Common myeloid progenitor, CD34-positive (primary cell): ENCODE results near the gene KCNG2.

Experiments
- CTCF ChIA-PET: fragments of 350-600 bp; sonication (Branson Sonifier 250); formaldehyde crosslinking; loops from one replicate; lab custom pipeline; 2021; ENCODE audit warnings: antibody characterized with exemption; lab: Charles Lee
- POLR2A ChIA-PET: fragments of 350-600 bp; sonication (Branson Sonifier 250); formaldehyde crosslinking; loops from one replicate; lab custom pipeline; 2021; ENCODE audit warnings: antibody characterized with exemption; lab: Charles Lee
- DNase-seq, 3 donors: peaks; one replicate each; pipeline versions ENCODE4 v3.0.0 to v3.0.0-alpha.2; 2013
- H3K27ac ChIP-seq, 2 experiments: 1 replicate in 1 of 2; 2 replicates in 1 of 2; pipeline ENCODE4 v1.7.0; 2013; ENCODE audit warnings: inconsistent platforms in 2 of 2, low read length in 2 of 2, mild to moderate bottlenecking in 2 of 2, low read depth in 1 of 2, moderate library complexity in 1 of 2; ENCODE audit not compliant: severe bottlenecking in 2 of 2, insufficient read depth in 1 of 2, poor library complexity in 1 of 2
- H3K27me3 ChIP-seq, 5 experiments: replicated peaks in 2 of 5; 1 replicate in 3 of 5; 2 replicates in 2 of 5; pipeline versions ENCODE4 v1.6.1 to v1.7.0; 2013; ENCODE audit warnings: low read length in 4 of 5, mild to moderate bottlenecking in 2 of 5, moderate library complexity in 2 of 5, inconsistent platforms in 1 of 5; ENCODE audit not compliant: insufficient read depth in 5 of 5, control insufficient read depth in 4 of 5
- H3K36me3 ChIP-seq, 4 experiments: 1 replicate in 2 of 4; 2 replicates in 2 of 4; pipeline versions ENCODE4 v1.6.1 to v1.7.0; 2013; ENCODE audit warnings: low read length in 3 of 4, control low read depth in 1 of 4, mild to moderate bottlenecking in 1 of 4; ENCODE audit not compliant: control insufficient read depth in 4 of 4, insufficient read depth in 4 of 4
- H3K4me1 ChIP-seq, 4 experiments: 1 replicate in 3 of 4; 2 replicates in 1 of 4; pipeline versions ENCODE4 v1.6.1 to v1.7.1; 2013; ENCODE audit warnings: low read length in 3 of 4, mild to moderate bottlenecking in 3 of 4, control low read depth in 1 of 4, inconsistent platforms in 1 of 4, moderate library complexity in 1 of 4; ENCODE audit not compliant: control insufficient read depth in 4 of 4, insufficient read depth in 4 of 4; ENCODE audit errors: control extremely low read depth in 1 of 4
- H3K4me3 ChIP-seq, 7 experiments: 1 replicate in 4 of 7; 2 replicates in 3 of 7; pipeline versions ENCODE4 v1.5.1 to v1.7.0; 2013; ENCODE audit warnings: mild to moderate bottlenecking in 7 of 7, low read length in 6 of 7, moderate library complexity in 6 of 7, inconsistent platforms in 2 of 7, low read depth in 2 of 7, control low read depth in 1 of 7; ENCODE audit not compliant: insufficient read depth in 4 of 7, control insufficient read depth in 1 of 7; ENCODE audit errors: extremely low read depth in 1 of 7
- H3K9me3 ChIP-seq, 5 experiments: 1 replicate in 4 of 5; 2 replicates in 1 of 5; pipeline versions ENCODE4 v1.6.1 to v1.7.1; 2013; ENCODE audit warnings: low read length in 4 of 5, mild to moderate bottlenecking in 2 of 5, inconsistent platforms in 1 of 5, low read depth in 1 of 5, moderate library complexity in 1 of 5; ENCODE audit not compliant: control insufficient read depth in 4 of 5, insufficient read depth in 2 of 5; ENCODE audit errors: control extremely low read depth in 1 of 5
- WGBS: methylation state at CpG from one replicate; pipeline ENCODE4 v1.1.5; 2013; ENCODE audit not compliant: insufficient coverage; 5-methylcytosine and 5-hydroxymethylcytosine counted together

KCNG2 gene

DNA sequence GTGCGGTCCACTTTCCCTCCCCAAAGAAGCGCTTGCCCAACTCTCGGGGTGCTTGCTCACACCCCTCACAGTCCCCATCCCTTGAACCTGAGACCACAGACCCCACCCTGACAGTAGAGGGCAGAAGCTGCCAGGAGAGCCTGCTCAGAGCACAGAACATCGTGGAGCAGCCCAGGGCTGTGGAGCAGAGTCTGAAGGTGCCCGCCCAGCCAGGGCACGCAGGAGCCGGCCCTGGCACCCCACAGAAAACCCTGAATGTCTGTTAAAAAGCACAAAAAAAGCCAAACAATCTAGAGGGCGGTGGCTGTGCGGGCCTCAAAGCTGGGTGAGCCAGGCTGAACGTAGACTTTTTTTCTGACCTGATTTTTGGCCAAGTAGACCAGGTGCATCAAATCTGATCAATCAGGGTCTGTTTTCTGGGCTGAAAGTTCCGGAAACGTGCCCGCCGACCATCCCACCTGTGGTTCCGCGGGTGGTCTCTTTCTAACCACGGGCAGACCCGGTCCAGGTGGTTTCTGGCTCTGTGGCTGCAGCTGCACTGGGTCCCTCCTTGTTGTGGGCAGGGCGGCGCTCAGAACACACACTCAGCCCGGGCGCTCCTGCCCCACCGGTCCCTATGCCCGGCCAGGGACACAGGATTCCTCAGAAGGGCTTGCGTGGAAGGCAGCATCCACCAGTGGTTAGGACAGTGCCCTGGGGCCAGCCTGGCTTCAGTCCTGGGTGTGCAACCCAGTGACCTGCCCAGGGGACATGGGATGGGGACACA is 87.4 kb downstream of the KCNG2 start:
- Histone ChIP-seq H3K36me3 (no peaks in the 10 kb centered on the region), H3K27ac (no peak overlapping the region), H3K4me3 (no peak overlapping the region), H3K4me1 (no peaks in the 10 kb centered on the region), H3K9me3 (peaks cover 3 to 22% (median 7%) of the 10 kb centered on the region in 5 experiments), H3K27me3 (no peaks in the 10 kb centered on the region)
- CTCF ChIA-PET, result no interaction called here
- 86% methylated on average over 22 of the region's 25 CpGs for WGBS
- no peak for DNase-seq
- POLR2A ChIA-PET, result no interaction called here

DNA sequence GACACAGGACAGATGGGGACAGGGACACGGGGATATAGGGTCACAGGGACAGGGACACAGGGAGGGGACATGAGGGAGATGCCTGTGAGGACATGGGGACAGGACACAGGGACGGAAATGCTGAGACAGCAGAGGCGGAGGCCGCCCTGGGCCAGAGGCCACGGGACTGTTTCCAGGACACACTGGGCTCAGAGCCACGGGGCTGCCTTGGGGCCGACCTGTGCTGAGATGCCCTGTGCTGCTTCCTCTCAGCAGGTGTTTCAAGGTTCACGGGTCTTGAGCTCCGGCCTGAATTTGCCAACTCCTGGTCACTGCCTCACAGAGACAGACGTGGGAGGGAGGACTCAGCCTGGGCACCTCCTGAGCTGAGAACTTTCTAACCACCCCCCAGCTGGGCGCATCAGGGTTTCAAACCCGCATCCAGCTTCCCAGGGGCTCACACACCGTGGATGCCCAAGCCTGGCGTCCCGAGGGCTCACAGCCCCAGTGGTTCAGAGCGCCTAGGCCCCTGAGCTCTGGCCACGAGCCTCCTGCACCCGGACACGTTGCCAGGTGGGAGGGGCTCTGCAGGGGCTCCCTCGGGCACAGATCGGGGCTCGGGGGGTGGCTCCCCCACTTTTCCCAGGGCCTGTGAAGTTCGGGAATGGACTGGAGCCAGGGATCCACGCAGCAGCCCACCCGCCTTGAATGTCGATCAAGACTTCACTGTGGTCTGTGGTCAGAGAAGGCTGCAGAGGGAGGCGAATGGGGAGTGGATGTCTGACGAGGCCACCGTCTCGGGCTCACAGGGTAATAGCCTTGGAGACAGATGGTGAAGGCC is 89.7 kb downstream of the KCNG2 start:
- no peak for DNase-seq
- Histone ChIP-seq H3K27me3 (no peaks in the 10 kb centered on the region), H3K27ac (no peak overlapping the region), H3K4me1 (no peaks in the 10 kb centered on the region), H3K9me3 (peaks cover 1 to 31% (median 19%) of the 10 kb centered on the region in 5 experiments), H3K36me3 (no peaks in the 10 kb centered on the region), H3K4me3 (no peak overlapping the region)
- CTCF ChIA-PET, result no interaction called here
- WGBS, result 96% methylated on average over 29 of the region's 30 CpGs
- POLR2A ChIA-PET, result no interaction called here

DNA sequence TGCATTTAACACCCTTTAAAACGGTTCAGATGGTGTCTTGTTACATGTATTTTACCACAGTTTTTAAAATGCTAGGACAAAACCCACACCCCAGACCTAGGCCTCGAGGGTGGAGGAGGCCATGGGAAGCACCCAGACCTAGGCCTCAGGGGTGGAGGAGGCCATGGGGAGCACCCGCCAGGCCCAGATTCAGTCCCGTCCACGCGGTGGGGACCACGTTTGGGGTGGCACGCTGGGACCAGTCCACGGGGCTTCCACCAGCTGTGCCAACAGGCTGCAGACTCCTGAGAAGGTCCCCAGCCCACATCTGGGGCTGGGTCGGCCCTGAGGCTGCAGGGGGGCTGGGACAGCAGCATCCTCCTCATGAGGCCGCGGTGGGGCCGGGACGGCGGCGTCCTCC is 90.3 kb downstream of the KCNG2 start:
- Histone ChIP-seq H3K4me3 (no peak overlapping the region), H3K36me3 (no peaks in the 10 kb centered on the region), H3K27ac (no peak overlapping the region), H3K27me3 (no peaks in the 10 kb centered on the region), H3K9me3 (peaks cover 1 to 31% (median 19%) of the 10 kb centered on the region in 5 experiments), H3K4me1 (no peaks in the 10 kb centered on the region)
- no peak for DNase-seq
- POLR2A ChIA-PET, result no interaction called here
- CTCF ChIA-PET, result interaction anchor here (0.6 kb wide), 1 partner anchor 214 kb away, joined by 3 read pairs; no protein-coding TSS in a partner anchor
- 95% methylated on average over 14 of the region's 16 CpGs for WGBS

DNA sequence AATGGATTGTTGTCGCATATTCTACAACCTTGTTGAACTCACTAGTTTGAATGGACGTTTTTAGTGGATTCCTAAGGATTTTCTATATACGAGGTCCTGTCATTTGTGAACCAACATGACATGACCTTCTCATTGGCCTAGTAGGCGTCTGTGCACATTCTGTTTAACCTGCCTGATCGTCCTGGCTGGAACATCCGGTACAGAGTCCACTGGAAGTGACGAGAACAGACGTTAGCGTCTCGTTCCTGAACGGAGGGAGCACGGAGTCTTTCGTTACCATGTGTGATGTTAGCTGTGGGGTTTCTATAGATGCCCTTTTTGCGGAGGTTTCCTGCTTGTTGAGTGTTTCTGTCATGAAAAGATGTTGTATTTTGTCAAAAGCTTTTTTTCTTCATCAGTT is 91.8 kb downstream of the KCNG2 start:
- Histone ChIP-seq H3K27me3 (no peaks in the 10 kb centered on the region), H3K4me3 (no peak overlapping the region), H3K9me3 (peaks cover 6 to 43% (median 22%) of the 10 kb centered on the region in 5 experiments), H3K4me1 (no peaks in the 10 kb centered on the region), H3K27ac (no peak overlapping the region), H3K36me3 (no peaks in the 10 kb centered on the region)
- no peak for DNase-seq
- ChIA-PET POLR2A (no interaction called here), CTCF (no interaction called here)
- 83% methylated on average over 9 of the region's 14 CpGs for WGBS

DNA sequence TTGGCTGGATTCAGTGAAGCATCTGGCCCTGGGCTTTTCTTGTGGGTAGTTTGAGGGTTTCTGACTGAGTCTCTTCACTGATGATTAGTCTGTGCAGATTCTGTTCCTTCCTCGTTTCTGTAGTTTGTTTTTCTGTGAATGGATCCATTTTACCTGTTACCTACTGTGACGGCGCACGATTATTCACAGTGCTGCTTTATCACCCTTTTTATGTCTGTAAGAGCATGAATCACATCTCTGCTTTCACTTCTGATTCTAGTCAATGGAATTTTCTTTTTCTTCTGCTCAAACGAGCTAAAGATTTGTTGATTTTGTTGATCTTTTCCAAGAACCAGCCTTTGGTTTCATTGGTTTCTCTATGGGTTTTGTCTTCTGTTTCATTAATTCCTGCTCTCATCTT is 92.9 kb downstream of the KCNG2 start:
- ChIA-PET POLR2A (no interaction called here), CTCF (interaction anchor here (1.2 kb wide), 1 partner anchor 15 kb away, joined by 3 read pairs; no protein-coding TSS in a partner anchor)
- H3K36me3 ChIP-seq, result no peaks in the 10 kb centered on the region
- no peaks in the 10 kb centered on the region for H3K27me3 ChIP-seq
- H3K4me3 ChIP-seq, result no peak overlapping the region
- DNase-seq, result no peak
- H3K4me1 ChIP-seq, result no peaks in the 10 kb centered on the region
- 91% methylated on average over 4 of the region's 5 CpGs for WGBS
- no peak overlapping the region for H3K27ac ChIP-seq
- peaks cover 5 to 51% (median 23%) of the 10 kb centered on the region in 5 experiments for H3K9me3 ChIP-seq

DNA sequence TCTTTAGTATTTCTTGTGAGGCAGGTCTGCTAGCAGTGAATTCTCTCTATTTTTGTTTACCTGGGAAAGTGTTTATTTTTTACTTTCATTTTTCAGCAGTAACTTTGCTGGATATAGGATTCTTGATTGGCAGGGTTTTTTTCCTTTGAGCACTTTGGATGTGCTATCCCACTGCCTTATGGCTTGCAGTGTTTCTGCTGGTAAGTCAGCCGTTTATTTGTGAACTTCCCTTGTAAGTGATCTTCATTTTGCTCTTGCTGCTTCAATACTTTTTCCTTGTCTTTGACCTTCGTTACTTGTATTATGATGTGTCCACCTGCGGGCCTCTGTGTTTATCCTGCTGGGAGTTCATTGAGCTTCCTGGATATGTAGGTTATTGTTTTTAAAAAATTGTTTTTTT is 99.0 kb downstream of the KCNG2 start:
- peaks cover 0 to 13% (median 0%) of the 10 kb centered on the region in 5 experiments for H3K27me3 ChIP-seq
- H3K4me1 ChIP-seq, result no peaks in the 10 kb centered on the region
- WGBS, result 100% methylated on average over 2 of the region's 3 CpGs
- peaks cover 5 to 81% (median 48%) of the 10 kb centered on the region in 5 experiments for H3K9me3 ChIP-seq
- no peak overlapping the region for H3K27ac ChIP-seq
- peaks cover 0 to 10% (median 4%) of the 10 kb centered on the region in 4 experiments for H3K36me3 ChIP-seq
- H3K4me3 ChIP-seq, result no peak overlapping the region
- DNase-seq, result peak; percentile 15 to 55 (median 47)
- POLR2A ChIA-PET, result interaction anchor here (0.5 kb wide), 1 partner anchor 14 kb away, joined by 3 read pairs; no protein-coding TSS in a partner anchor
- CTCF ChIA-PET, result interaction anchor here (0.9 kb wide), 1 partner anchor 82 kb away, joined by 3 read pairs; no protein-coding TSS in a partner anchor
